Measurements from ENCODE around the gene CXCL9.
"Not testable (repeated sequence)": the region's sequence is repeated elsewhere in the genome, so short reads cannot be mapped to it uniquely, and the experiment has no call there.

Gene CXCL9

DNA sequence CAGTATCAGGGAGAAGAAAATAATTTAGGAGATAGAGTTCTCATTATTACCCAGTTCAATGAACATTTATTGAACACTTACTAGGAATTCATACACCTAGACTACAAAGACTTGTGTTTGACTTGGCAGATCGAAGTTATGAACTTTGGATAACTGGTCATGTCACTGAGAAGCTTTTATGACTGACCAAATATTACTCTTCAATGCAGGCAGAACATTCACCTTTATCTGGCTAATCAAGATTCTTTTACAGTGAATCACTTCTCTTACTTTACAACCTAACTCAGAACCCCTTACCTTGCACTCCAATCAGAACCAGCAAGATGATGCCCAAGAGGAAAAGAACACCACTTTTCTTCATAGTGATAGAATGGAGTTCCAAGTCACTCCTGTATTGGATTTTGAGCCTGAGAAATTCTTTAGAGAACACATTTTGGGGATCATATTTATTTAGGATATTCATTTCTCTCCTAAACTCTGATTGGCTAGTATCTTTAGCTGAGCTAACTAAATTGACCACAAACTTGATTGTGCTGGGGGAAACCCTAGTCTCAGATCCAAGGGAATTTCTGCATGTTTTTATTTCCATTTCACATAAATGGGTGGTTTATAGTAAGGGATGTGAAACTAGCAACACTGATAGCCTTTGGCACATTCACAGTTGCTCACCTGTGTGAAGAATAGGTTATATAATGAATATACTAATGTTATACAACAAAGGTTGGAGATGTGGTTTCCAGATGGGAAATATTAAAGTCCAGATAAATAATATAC, at the start of gene CXCL9:
CXCL9 (minus strand) TSS at position 421 of the 774 bp plus-strand sequence; CDS start at position 361, 60 bp downstream.
- DNase-seq (ENCODE audit: low read depth) = no peak
- TF ChIP-seq, protein P1, sequence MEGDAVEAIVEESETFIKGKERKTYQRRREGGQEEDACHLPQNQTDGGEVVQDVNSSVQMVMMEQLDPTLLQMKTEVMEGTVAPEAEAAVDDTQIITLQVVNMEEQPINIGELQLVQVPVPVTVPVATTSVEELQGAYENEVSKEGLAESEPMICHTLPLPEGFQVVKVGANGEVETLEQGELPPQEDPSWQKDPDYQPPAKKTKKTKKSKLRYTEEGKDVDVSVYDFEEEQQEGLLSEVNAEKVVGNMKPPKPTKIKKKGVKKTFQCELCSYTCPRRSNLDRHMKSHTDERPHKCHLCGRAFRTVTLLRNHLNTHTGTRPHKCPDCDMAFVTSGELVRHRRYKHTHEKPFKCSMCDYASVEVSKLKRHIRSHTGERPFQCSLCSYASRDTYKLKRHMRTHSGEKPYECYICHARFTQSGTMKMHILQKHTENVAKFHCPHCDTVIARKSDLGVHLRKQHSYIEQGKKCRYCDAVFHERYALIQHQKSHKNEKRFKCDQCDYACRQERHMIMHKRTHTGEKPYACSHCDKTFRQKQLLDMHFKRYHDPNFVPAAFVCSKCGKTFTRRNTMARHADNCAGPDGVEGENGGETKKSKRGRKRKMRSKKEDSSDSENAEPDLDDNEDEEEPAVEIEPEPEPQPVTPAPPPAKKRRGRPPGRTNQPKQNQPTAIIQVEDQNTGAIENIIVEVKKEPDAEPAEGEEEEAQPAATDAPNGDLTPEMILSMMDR (IDR thresholded peaks at IDR 0.05; ENCODE audit: control insufficient read depth, insufficient read depth, low read depth, low read length, missing control alignments) = no peak
- no peak within 1 kb of the TSS for H3K4me3 ChIP-seq (ENCODE audit: control insufficient read depth, low read depth, low read length)

DNA sequence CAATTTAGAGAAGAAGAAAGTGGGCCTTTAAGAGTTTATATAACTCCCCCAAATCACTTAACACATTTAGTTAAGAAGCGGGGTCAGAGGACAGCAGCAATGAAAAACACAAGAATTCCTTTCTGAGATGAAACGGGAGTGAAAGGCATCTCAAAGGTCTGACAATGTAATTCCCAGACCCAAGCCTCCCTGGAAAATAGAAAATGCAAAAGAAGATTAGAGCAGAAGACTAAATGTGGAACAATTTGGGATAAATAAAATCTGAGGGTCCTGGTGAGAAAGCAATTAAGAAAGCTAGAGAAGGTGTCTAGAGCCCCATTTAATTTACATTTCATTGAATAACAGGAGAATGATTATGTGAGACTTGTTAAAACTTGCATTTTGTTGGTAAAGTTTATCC, 48.1 kb upstream of the CXCL9 start:
- DNase-seq (ENCODE audit: low read depth) = no peak
- H3K4me3 ChIP-seq (ENCODE audit: control insufficient read depth, low read depth, low read length) = no peak overlapping the region
- TF ChIP-seq, protein P1 (IDR thresholded peaks at IDR 0.05; ENCODE audit: control insufficient read depth, insufficient read depth, low read depth, low read length, missing control alignments) = no peak

DNA sequence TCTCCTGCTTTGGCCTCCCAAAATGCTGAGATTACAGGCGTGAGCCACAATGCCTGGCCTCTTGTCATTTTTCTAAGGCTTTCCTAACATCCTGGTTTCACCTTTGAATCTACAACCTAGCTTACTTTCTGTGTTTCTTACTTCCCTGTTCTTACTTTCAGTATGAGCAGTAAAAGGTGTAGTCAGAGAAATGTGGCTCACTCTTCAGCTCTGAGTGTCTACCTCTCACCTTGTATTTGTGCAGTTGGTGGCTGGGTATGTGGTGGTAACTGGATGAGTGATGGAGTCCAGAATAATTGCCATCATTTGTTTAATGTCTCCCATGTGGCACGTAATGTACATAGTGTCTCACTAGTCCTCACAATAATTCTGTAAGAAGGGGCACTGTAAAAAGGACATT, 47.7 kb upstream of the CXCL9 start:
- TF ChIP-seq, protein P1 (IDR thresholded peaks at IDR 0.05; ENCODE audit: control insufficient read depth, insufficient read depth, low read depth, low read length, missing control alignments) = no peak
- H3K4me3 ChIP-seq (ENCODE audit: control insufficient read depth, low read depth, low read length) = no peak overlapping the region
- no peak for DNase-seq (ENCODE audit: low read depth)

DNA sequence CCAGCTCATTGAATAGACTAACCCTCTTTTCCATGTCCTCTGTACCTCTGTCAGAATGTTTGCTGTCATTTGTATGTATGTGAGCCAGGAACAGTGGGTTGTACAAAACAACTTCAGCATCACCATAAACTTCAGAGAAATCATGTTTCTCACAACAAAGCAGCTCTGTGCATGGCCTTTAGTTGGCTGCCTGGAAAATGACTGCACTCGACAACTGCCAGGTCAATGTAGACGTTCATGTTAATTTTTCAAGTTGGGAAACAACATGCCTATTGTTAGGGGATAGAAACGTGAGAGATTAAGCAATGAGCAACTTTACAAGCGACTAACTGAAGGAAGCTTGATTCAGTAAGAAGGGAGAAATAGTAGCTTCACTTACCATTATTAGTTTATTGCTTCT, 46.4 kb upstream of the CXCL9 start:
- DNase-seq (ENCODE audit: low read depth) = no peak
- TF ChIP-seq, protein P1 (IDR thresholded peaks at IDR 0.05; ENCODE audit: control insufficient read depth, insufficient read depth, low read depth, low read length, missing control alignments) = no peak
- H3K4me3 ChIP-seq (ENCODE audit: control insufficient read depth, low read depth, low read length) = no peak overlapping the region

DNA sequence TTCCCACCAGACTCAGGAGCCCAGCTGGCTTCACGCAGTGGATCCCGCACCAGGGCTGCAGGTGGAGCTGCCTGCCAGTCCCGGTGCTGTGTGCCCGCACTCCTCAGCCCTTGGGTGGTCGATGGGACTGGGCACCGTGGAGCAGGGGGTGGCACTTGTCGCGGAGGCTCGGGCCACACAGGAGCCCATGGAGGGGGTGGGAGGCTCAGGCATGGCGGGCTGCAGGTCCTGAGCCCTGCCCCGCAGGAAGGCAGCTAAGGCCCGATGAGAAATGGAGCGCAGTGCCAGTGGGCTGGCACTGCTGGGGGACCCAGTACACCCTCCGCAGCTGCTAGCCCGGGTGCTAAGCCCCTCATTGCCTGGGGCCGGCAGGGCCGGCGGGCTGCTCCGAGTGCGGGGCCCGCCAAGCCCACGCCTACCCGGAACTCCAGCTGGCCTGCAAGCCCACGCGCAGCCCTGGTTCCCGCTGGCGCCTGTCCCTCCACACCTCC, 43.3 kb upstream of the CXCL9 start:
- not testable (repeated sequence) for DNase-seq (ENCODE audit: low read depth); H3K4me3 ChIP-seq (ENCODE audit: control insufficient read depth, low read depth, low read length)

DNA sequence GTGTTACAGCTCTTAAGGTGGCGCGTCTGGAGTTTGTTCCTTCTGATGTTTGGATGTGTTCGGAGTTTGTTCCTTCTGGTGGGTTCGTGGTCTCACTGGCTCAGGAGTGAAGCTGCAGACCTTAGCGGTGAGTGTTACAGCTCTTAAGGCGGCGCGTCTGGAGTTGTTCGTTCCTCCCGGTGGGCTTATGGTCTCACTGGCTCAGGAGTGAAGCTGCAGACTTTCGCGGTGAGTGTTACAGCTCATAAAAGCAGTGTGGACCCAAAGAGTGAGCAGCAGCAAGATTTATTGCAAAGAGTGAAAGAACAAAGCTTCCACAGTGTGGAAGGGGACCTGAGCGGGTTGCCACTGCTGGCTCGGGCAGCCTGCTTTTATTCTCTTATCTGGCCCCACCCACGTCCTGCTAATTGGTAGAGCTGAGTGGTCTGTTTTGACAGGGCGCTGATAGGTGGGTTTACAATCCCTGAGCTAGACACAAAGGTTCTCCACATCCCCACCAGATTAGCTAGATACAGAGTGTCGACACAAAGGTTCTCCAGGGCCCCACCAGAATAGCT, 42.6 kb upstream of the CXCL9 start:
- H3K4me3 ChIP-seq (ENCODE audit: control insufficient read depth, low read depth, low read length); DNase-seq (ENCODE audit: low read depth): not testable (repeated sequence)

DNA sequence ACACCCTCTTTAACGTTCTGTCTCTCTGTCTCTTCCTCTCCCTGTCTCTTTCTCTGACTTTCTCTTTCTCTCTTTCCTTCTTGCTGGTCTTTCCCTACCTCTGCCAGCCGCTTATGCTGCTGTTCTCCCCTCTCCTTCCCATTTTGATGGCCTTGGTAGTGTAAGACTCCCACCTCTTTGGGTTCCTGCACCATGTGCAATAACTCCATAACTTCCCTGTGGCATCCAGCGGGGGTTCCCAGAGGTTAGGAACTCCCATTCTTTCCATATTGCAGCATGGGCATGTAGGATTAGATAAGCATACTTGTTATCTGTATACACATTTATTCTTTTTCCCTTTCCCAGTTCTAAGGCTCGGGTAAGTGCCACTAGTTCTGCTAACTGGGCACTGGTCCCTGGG, 37.4 kb upstream of the CXCL9 start:
- H3K4me3 ChIP-seq (ENCODE audit: control insufficient read depth, low read depth, low read length); DNase-seq (ENCODE audit: low read depth): not testable (repeated sequence)

DNA sequence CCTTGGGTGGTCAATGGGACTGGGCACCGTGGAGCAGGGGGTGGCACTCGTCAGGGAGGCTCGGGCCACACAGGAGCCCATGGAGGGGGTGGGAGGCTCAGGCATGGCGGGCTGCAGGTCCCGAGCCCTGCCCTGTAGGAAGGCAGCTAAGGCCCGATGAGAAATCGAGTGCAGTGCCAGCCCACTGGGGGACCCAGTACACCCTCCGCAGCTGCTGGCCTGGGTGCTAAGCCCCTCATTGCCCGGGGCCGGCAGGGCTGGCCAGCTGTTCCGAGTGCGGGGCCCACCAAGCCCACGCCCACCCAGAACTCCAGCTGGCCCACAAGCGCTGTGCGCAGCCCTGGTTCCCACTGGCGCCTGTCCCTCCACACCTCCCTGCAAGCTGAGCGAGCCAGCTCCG, 36.0 kb upstream of the CXCL9 start:
- not testable (repeated sequence) for DNase-seq (ENCODE audit: low read depth)

DNA sequence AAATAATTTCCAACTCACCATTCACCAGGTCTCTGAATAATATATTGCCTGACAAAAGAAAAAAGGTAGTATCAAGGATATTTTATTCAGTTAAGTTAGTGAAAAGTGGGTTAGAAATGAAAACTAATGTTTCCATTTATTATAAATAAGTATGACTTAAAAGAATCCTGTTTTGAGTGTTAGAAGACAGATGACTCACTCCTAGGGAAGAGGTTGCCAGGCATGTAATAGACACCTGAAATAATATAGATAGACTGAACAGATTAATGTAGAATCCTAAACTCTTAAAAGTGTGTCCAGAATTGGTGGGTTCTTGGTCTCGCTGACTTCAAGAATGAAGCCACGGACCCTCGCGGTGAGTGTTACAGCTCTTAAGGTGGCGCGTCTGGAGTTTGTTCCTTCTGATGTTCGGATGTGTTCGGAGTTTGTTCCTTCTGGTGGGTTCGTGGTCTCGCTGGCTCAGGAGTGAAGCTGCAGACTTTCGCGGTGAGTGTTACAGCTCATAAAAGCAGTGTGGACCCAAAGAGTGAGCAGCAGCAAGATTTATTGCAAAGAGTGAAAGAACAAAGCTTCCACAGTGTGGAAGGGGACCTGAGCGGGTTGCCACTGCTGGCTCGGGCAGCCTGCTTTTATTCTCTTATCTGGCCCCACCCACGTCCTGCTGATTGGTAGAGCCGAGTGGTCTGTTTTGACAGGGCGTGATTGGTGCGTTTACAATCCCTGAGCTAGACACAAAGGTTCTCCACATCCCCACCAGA, 35.1 kb upstream of the CXCL9 start:
- not testable (repeated sequence) for H3K4me3 ChIP-seq (ENCODE audit: control insufficient read depth, low read depth, low read length); DNase-seq (ENCODE audit: low read depth)

More for the DNA sequence above, 36.0 kb upstream of the CXCL9 start:
- not testable (repeated sequence) for H3K4me3 ChIP-seq (ENCODE audit: control insufficient read depth, low read depth, low read length)
